OCI-LY7 (cell line): ENCODE data around the gene STIM1.

ENCODE experiments used
- EZH2phosphoT487 ChIP-seq: fragments of 200-600 bp; sonication (generic); IDR thresholded peaks from 2 replicates; pipeline ENCODE4 v1.6.1; 2018; ENCODE audit warnings: low read depth, borderline replicate concordance, mild to moderate bottlenecking, mixed run types, antibody characterized with exemption, low read length, moderate library complexity, mixed read lengths
- TF ChIP-seq, protein P1 (sequence below): fragments of 200-600 bp; sonication (generic); conservative IDR thresholded peaks from 2 replicates; pipeline ENCODE4 v1.5.1; 2014; ENCODE audit warnings: mild to moderate bottlenecking, antibody characterized with exemption, low read length, moderate library complexity, mixed read lengths

DNA sequence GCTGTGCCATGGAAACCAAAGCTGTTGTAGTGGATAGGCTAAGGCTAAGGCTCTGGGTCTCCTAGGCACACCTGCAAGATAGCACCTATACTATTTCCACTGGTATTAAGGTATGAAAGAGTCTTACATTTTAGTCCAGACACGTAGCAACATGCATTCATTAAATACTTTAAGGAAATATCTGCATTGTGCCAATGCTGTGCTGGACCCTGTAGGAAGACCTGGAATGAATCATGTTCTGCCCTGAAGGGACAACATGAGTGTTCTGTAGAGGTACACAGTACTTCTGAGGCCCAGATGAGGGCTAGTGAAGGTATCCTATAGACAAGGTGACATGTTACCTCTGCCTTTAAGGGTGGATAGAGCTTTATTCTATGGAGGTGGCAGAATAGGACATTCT, 204.0 kb downstream of the STIM1 start:
- TF ChIP-seq, protein P1, sequence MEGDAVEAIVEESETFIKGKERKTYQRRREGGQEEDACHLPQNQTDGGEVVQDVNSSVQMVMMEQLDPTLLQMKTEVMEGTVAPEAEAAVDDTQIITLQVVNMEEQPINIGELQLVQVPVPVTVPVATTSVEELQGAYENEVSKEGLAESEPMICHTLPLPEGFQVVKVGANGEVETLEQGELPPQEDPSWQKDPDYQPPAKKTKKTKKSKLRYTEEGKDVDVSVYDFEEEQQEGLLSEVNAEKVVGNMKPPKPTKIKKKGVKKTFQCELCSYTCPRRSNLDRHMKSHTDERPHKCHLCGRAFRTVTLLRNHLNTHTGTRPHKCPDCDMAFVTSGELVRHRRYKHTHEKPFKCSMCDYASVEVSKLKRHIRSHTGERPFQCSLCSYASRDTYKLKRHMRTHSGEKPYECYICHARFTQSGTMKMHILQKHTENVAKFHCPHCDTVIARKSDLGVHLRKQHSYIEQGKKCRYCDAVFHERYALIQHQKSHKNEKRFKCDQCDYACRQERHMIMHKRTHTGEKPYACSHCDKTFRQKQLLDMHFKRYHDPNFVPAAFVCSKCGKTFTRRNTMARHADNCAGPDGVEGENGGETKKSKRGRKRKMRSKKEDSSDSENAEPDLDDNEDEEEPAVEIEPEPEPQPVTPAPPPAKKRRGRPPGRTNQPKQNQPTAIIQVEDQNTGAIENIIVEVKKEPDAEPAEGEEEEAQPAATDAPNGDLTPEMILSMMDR = no peak
- TF ChIP-seq EZH2phosphoT487 = no peak
